Muscle of leg (tissue), 11 donors: Measurements from ENCODE around the gene GTF2H4. TPM values are rescaled to one million over a fixed set of nuclear protein-coding genes. Genes with fewer than 3 reads are reported as not detected.
"Not testable (repeated sequence)": the region's sequence is repeated elsewhere in the genome, so short reads cannot be mapped to it uniquely, and the experiment has no call there.

Experiments used
- DNase-seq: peaks from one replicate; pipeline ENCODE4 v3.0.0; 2013
- H3K27ac ChIP-seq: one replicate; pipeline ENCODE4 v1.5.1; 2013; ENCODE audit warnings: mild to moderate bottlenecking, low read length, control low read depth
- H3K27me3 ChIP-seq: one replicate; pipeline ENCODE4 v1.6.1; 2013; ENCODE audit warnings: low read length; ENCODE audit not compliant: control insufficient read depth, insufficient read depth
- H3K36me3 ChIP-seq: one replicate; pipeline ENCODE4 v1.6.1; 2013; ENCODE audit warnings: low read length; ENCODE audit not compliant: control insufficient read depth, insufficient read depth
- H3K4me1 ChIP-seq: one replicate; pipeline ENCODE4 v1.6.1; 2013; ENCODE audit warnings: low read length; ENCODE audit not compliant: control insufficient read depth, insufficient read depth
- H3K4me3 ChIP-seq: one replicate; pipeline ENCODE4 v1.5.1; 2013; ENCODE audit warnings: low read length, control low read depth
- H3K9me3 ChIP-seq: replicated peaks from 2 replicates; pipeline ENCODE4 v1.6.1; 2013; ENCODE audit warnings: low read depth, low read length; ENCODE audit not compliant: control insufficient read depth
- WGBS: methylation state at CpG from one replicate; pipeline ENCODE4 v1.1.5; 2013; ENCODE audit warnings: missing lambda C conversion rate; ENCODE audit not compliant: insufficient coverage; 5-methylcytosine and 5-hydroxymethylcytosine counted together
- polyA plus RNA-seq, 8 donors: library from polyadenylated mRNA; unstranded; fragments of 120-200 nt; gene quantifications; one replicate each; pipeline versions ENCODE4 v1.2.1 to v1.2.3, GENCODE V29; 2013; ENCODE audit warnings: inconsistent platforms in 1 of 8, low replicate concordance in 1 of 8; ENCODE audit not compliant: insufficient read length in 8 of 8, insufficient read depth in 1 of 8
- total RNA-seq: library from RNA; stranded (reverse); fragments of 120-200 nt; gene quantifications from one replicate; pipeline ENCODE4 v1.2.4, GENCODE V29; 2013

The GTF2H4 gene
- total and polyA plus RNA-seq, 9 donors, result 15.5 to 26.5 (median 23.5) TPM

GRCh38 chr6:30907290-30907757 lies 683 bp upstream of the GTF2H4 start:
- peaks cover 25% of the 10 kb centered on the region for H3K36me3 ChIP-seq
- not testable (repeated sequence) for H3K9me3 ChIP-seq, DNase-seq, H3K27me3 ChIP-seq, H3K4me1 ChIP-seq, H3K27ac ChIP-seq
- H3K4me3 ChIP-seq, result peak overlapping the region; percentile 92
- WGBS, result 45% methylated on average over 11 of the region's 16 CpGs

DNA sequence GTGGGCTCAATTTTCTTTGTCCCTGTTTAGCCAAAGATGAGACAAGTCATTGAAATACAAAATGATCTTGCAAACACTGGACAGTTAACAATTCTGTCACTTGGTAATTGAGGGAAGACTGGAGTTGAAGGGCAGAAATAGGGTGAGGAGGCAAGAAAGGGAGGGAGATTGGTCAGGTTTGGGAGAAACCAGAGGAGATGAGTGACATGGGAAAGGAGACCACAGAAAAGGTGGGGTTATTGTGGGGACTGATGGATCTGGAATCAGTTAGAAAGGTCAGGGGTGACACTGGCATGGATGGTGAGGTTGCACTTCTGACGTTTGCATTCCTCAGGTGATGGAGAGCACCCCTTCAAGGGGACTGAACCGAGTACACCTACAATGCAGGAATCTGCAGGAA lies 693 bp downstream of the GTF2H4 start:
- Histone ChIP-seq H3K36me3 (peaks cover 36% of the 10 kb centered on the region), H3K4me3 (peak overlapping the region; percentile 92), H3K4me1 (peaks cover 13% of the 10 kb centered on the region), H3K9me3 (no peaks in the 10 kb centered on the region), H3K27me3 (no peaks in the 10 kb centered on the region), H3K27ac (no peak overlapping the region)
- no peak for DNase-seq
- 14% methylated on average over 1 of the region's 2 CpGs for WGBS

DNA sequence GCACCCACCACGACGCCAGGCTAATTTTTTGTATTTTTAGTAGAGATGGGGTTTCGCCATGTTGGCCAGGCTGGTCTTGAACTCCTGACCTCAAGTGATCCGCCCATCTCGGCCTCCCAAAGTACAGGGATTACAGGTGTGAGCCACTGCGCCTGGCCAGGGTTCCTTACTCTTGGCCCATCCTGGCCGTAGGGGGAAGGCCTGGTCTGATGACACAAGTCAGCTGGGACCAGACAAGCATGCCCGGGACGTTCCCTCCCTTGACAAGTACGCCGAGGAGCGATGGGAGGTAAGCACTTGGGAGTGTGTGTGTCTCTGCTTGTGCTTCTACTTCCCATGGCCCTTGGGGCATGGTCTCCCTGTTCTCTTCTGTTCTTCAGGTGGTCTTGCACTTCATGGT lies 2.5 kb downstream of the GTF2H4 start:
- Histone ChIP-seq H3K36me3 (peaks cover 36% of the 10 kb centered on the region), H3K4me1 (peaks cover 23% of the 10 kb centered on the region)
- not testable (repeated sequence) for H3K27ac ChIP-seq, H3K4me3 ChIP-seq, DNase-seq, H3K27me3 ChIP-seq, H3K9me3 ChIP-seq
- 79% methylated on average over 9 of the region's 12 CpGs for WGBS

GRCh38 chr6:30912746-30913520 lies 4.9 kb downstream of the GTF2H4 start:
- Histone ChIP-seq H3K36me3 (peaks cover 55% of the 10 kb centered on the region), H3K4me1 (peaks cover 26% of the 10 kb centered on the region), H3K27me3 (no peaks in the 10 kb centered on the region), H3K9me3 (no peaks in the 10 kb centered on the region), H3K27ac (peak overlapping the region; percentile 82), H3K4me3 (no peak overlapping the region)
- peak; percentile 22 for DNase-seq
- 58% methylated on average over 3 of the region's 8 CpGs for WGBS

GRCh38 chr6:30913721-30914075 lies 5.7 kb downstream of the GTF2H4 start:
- H3K27ac ChIP-seq, result peak overlapping the region; percentile 82
- peak overlapping the region; percentile 65 for H3K4me3 ChIP-seq
- H3K36me3 ChIP-seq, result peaks cover 60% of the 10 kb centered on the region
- no peak for DNase-seq
- peaks cover 23% of the 10 kb centered on the region for H3K4me1 ChIP-seq
- no peaks in the 10 kb centered on the region for H3K27me3 ChIP-seq
- H3K9me3 ChIP-seq, result no peaks in the 10 kb centered on the region
- 3% methylated on average over 26 of the region's 31 CpGs for WGBS

GRCh38 chr6:30914076-30914853 lies 6.3 kb downstream of the GTF2H4 start, which contains the start of gene VARS2:
Gene VARS2 (plus strand): TSS chr6:30914238. CDS start chr6:30914837, 599 bp downstream.
- under 1% methylated on average over 47 of the region's 52 CpGs for WGBS
- peak within 1 kb of the TSS; percentile 90 for H3K27ac ChIP-seq
- peaks cover 66% of the 10 kb centered on the region for H3K36me3 ChIP-seq
- H3K9me3 ChIP-seq, result no peaks in the 10 kb centered on the region
- peak; percentile 96 for DNase-seq
- no peaks in the 10 kb centered on the region for H3K27me3 ChIP-seq
- peak within 1 kb of the TSS; percentile 65 for H3K4me3 ChIP-seq
- peaks cover 19% of the 10 kb centered on the region for H3K4me1 ChIP-seq

GRCh38 chr6:30914854-30915590 lies 7.0 kb downstream of the GTF2H4 start:
- peak; percentile 39 for DNase-seq
- Histone ChIP-seq H3K27ac (peak overlapping the region; percentile 90), H3K36me3 (peaks cover 69% of the 10 kb centered on the region), H3K27me3 (no peaks in the 10 kb centered on the region), H3K9me3 (no peaks in the 10 kb centered on the region), H3K4me3 (peak overlapping the region; percentile 65), H3K4me1 (peaks cover 19% of the 10 kb centered on the region)
- WGBS, result 42% methylated on average over 6 of the region's 17 CpGs

GRCh38 chr6:30915591-30915946 lies 7.6 kb downstream of the GTF2H4 start:
- H3K27me3 ChIP-seq, result no peaks in the 10 kb centered on the region
- H3K4me3 ChIP-seq, result no peak overlapping the region
- DNase-seq, result peak; percentile 86
- peak overlapping the region; percentile 90 for H3K27ac ChIP-seq
- no peaks in the 10 kb centered on the region for H3K9me3 ChIP-seq
- H3K4me1 ChIP-seq, result peaks cover 19% of the 10 kb centered on the region
- no CpG with 5 or more reads among the region's 5 CpGs for WGBS
- peaks cover 70% of the 10 kb centered on the region for H3K36me3 ChIP-seq

- H3K36me3 ChIP-seq, result peaks cover 71% of the 10 kb centered on the region
- no peak overlapping the region for H3K27ac ChIP-seq
- WGBS, result 75% methylated on average over 7 of the region's 7 CpGs
Observed at GRCh38 chr6:30917041-30917440, 9.0 kb downstream of the GTF2H4 start.

DNA sequence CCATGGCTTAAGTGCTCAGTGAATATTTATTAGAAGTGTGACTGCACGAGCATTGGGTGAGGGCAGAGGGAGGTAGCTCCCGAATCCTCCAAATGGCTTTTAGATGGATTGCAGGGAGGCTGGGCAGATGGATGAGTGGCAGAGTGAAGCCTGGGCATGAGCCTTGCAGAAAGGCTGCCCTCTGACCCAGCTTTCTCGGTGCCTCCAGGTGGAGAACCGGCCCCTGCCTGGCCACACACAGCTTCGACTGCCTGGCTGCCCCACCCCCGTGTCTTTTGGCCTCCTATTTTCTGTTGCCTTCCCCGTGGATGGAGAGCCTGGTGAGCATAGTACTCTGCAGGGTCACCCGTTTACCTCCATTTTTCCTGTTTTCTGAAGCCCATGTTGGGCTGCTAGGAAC lies 9.5 kb downstream of the GTF2H4 start:
- Histone ChIP-seq H3K27ac (no peak overlapping the region), H3K36me3 (peaks cover 72% of the 10 kb centered on the region), H3K4me1 (peaks cover 19% of the 10 kb centered on the region), H3K27me3 (no peaks in the 10 kb centered on the region), H3K4me3 (no peak overlapping the region), H3K9me3 (no peaks in the 10 kb centered on the region)
- 74% methylated on average over 7 of the region's 8 CpGs for WGBS
- DNase-seq, result no peak

More at GRCh38 chr6:30917041-30917440, 9.0 kb downstream of the GTF2H4 start:
- no peaks in the 10 kb centered on the region for H3K9me3 ChIP-seq
- H3K4me3 ChIP-seq, result no peak overlapping the region
- no peak for DNase-seq
- H3K4me1 ChIP-seq, result peaks cover 19% of the 10 kb centered on the region
- no peaks in the 10 kb centered on the region for H3K27me3 ChIP-seq
